Esophagus muscularis mucosa (tissue), 4 donors: ENCODE measurements around the gene ZNG1A.
"Not testable (repeated sequence)": the region's sequence is repeated elsewhere in the genome, so short reads cannot be mapped to it uniquely, and the experiment has no call there.

Experiments used
- EP300 ChIP-seq: sonication (generic); formaldehyde crosslinking; IDR thresholded peaks from one replicate; pipeline ENCODE4 v1.6.1; 2017; ENCODE audit warnings: antibody characterized with exemption
- POLR2A ChIP-seq: fragments of 450-650 bp; IDR thresholded peaks from one replicate; pipeline ENCODE4 v1.6.1; 2017; ENCODE audit warnings: antibody characterized with exemption, moderate library complexity, mild to moderate bottlenecking, low read depth
- POLR2AphosphoS5 ChIP-seq, 2 donors: sonication (generic); formaldehyde crosslinking; IDR thresholded peaks; one replicate each; pipeline ENCODE4 v1.6.1; 2017; ENCODE audit warnings: antibody characterized with exemption in 2 of 2
- TF ChIP-seq, protein P1 (sequence below), 3 experiments: fragments of 200-600 bp in 2 of 3; fragments of 450-650 bp in 1 of 3; sonication (generic) in 2 of 3; IDR thresholded peaks; one replicate each; pipeline ENCODE4 v1.5.1; 2017 to 2019; ENCODE audit warnings: antibody characterized with exemption in 3 of 3, mild to moderate bottlenecking in 2 of 3, moderate library complexity in 1 of 3

DNA sequence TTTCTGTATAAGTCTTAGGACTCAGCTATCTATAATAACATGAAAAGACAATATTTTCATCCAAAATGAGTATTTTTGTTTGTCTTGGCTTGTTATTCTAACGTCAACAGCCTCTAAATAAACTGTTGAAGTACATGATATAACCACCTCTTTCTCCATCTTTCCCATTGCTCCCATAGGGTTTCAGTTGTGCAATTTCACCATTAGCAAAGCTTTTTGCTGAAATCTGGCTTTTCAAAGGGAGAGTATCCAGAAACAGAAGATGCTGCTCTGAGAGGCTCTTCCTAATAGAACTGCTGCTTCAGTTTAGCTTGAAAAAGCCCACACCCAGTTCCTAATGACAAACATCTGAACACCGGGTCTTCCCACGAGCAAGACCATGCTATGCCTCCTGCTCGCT is 91.8 kb downstream of the ZNG1A start:
- TF ChIP-seq, protein P1, sequence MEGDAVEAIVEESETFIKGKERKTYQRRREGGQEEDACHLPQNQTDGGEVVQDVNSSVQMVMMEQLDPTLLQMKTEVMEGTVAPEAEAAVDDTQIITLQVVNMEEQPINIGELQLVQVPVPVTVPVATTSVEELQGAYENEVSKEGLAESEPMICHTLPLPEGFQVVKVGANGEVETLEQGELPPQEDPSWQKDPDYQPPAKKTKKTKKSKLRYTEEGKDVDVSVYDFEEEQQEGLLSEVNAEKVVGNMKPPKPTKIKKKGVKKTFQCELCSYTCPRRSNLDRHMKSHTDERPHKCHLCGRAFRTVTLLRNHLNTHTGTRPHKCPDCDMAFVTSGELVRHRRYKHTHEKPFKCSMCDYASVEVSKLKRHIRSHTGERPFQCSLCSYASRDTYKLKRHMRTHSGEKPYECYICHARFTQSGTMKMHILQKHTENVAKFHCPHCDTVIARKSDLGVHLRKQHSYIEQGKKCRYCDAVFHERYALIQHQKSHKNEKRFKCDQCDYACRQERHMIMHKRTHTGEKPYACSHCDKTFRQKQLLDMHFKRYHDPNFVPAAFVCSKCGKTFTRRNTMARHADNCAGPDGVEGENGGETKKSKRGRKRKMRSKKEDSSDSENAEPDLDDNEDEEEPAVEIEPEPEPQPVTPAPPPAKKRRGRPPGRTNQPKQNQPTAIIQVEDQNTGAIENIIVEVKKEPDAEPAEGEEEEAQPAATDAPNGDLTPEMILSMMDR (IDR thresholded peaks at IDR 0.05), result not testable (repeated sequence)
- TF ChIP-seq POLR2A; EP300; POLR2AphosphoS5 (IDR thresholded peaks at IDR 0.05): not testable (repeated sequence)
